Liver (tissue), 9 donors: ENCODE data around the gene TFF2. TPM values are rescaled to one million over a fixed set of nuclear protein-coding genes. Genes with fewer than 3 reads are reported as not detected.

Experiments used
- DNase-seq: peaks from one replicate; pipeline ENCODE4 v3.0.0-alpha.2; 2017; ENCODE audit warnings: low spot score
- H3K27ac ChIP-seq, 2 donors: one replicate each; pipeline ENCODE4 v1.7.0; 2013; ENCODE audit warnings: inconsistent platforms in 2 of 2, low read length in 2 of 2, control low read depth in 1 of 2, low read depth in 1 of 2, mild to moderate bottlenecking in 1 of 2
- H3K27me3 ChIP-seq, 4 donors: one replicate each; pipeline versions ENCODE4 v1.6.1 to v1.7.0; 2013; ENCODE audit warnings: low read length in 3 of 4, inconsistent platforms in 1 of 4, mild to moderate bottlenecking in 1 of 4, moderate library complexity in 1 of 4; ENCODE audit not compliant: control insufficient read depth in 4 of 4, insufficient read depth in 4 of 4
- H3K36me3 ChIP-seq, 4 donors: one replicate each; pipeline versions ENCODE4 v1.6.1 to v1.7.0; 2013; ENCODE audit warnings: low read length in 3 of 4, mild to moderate bottlenecking in 3 of 4, low read depth in 1 of 4, moderate library complexity in 1 of 4; ENCODE audit not compliant: control insufficient read depth in 4 of 4, insufficient read depth in 3 of 4
- H3K4me1 ChIP-seq, 4 donors: one replicate each; pipeline versions ENCODE4 v1.6.1 to v1.7.0; 2013; ENCODE audit warnings: low read length in 3 of 4, mild to moderate bottlenecking in 3 of 4, moderate library complexity in 1 of 4; ENCODE audit not compliant: control insufficient read depth in 4 of 4, insufficient read depth in 4 of 4
- H3K4me3 ChIP-seq, 3 donors: one replicate each; pipeline versions ENCODE4 v1.6.1 to v1.7.0; 2013; ENCODE audit warnings: low read length in 3 of 3, control low read depth in 1 of 3, low read depth in 1 of 3, mild to moderate bottlenecking in 1 of 3
- H3K9ac ChIP-seq, 2 donors: one replicate each; pipeline ENCODE4 v1.7.0; 2013; ENCODE audit warnings: low read length in 2 of 2, mild to moderate bottlenecking in 2 of 2, moderate library complexity in 2 of 2, control low read depth in 1 of 2, low read depth in 1 of 2
- H3K9me3 ChIP-seq, 4 donors: one replicate each; pipeline versions ENCODE4 v1.6.1 to v1.7.0; 2013; ENCODE audit warnings: low read length in 3 of 4; ENCODE audit not compliant: control insufficient read depth in 4 of 4
- CTCF ChIP-seq: fragments of 150-350 bp; IDR thresholded peaks from 2 replicates; pipeline ENCODE4 v1.5.1; 2017; ENCODE audit warnings: improper control_type of control experiment, low read depth, low read length; ENCODE audit not compliant: missing input control
- EGR1 ChIP-seq, 2 donors: IDR thresholded peaks; 2 replicates each; pipeline ENCODE4 v1.6.1; 2016 to 2018; ENCODE audit warnings: antibody characterized with exemption in 2 of 2, low read depth in 2 of 2
- FOXA1 ChIP-seq: IDR thresholded peaks from 2 replicates; pipeline ENCODE4 v1.6.1; 2016; ENCODE audit warnings: antibody characterized with exemption
- FOXA2 ChIP-seq: IDR thresholded peaks from 2 replicates; pipeline ENCODE4 v1.6.1; 2016; ENCODE audit warnings: antibody characterized with exemption
- GABPA ChIP-seq, 2 donors: IDR thresholded peaks in 1 of 2; conservative IDR thresholded peaks in 1 of 2; 2 replicates each; pipeline ENCODE4 v1.6.1; 2016; ENCODE audit warnings: antibody characterized with exemption in 2 of 2, mild to moderate bottlenecking in 1 of 2, moderate library complexity in 1 of 2
- HNF4A ChIP-seq, 2 donors: conservative IDR thresholded peaks; 2 replicates each; pipeline ENCODE4 v1.6.1; 2016; ENCODE audit warnings: antibody characterized with exemption in 2 of 2, mild to moderate bottlenecking in 2 of 2
- HNF4G ChIP-seq: IDR thresholded peaks from 2 replicates; pipeline ENCODE4 v1.6.1; 2016; ENCODE audit warnings: antibody characterized with exemption
- JUND ChIP-seq, 2 donors: IDR thresholded peaks; 2 replicates each; pipeline ENCODE4 v1.6.1; 2016; ENCODE audit warnings: antibody characterized with exemption in 2 of 2
- NR2F2 ChIP-seq: IDR thresholded peaks from 2 replicates; pipeline ENCODE4 v1.6.1; 2016; ENCODE audit warnings: antibody characterized with exemption
- RAD21 ChIP-seq, 2 donors: IDR thresholded peaks; 2 replicates each; pipeline ENCODE4 v1.6.1; 2016; ENCODE audit warnings: antibody characterized with exemption in 2 of 2, mild to moderate bottlenecking in 2 of 2
- REST ChIP-seq: IDR thresholded peaks from 2 replicates; pipeline ENCODE4 v1.6.1; 2016; ENCODE audit warnings: antibody characterized with exemption, mild to moderate bottlenecking
- RXRA ChIP-seq, 2 donors: IDR thresholded peaks; 2 replicates each; pipeline ENCODE4 v1.6.1; 2017 to 2018; ENCODE audit warnings: antibody characterized with exemption in 2 of 2, mild to moderate bottlenecking in 1 of 2
- SP1 ChIP-seq: IDR thresholded peaks from 2 replicates; pipeline ENCODE4 v1.6.1; 2018; ENCODE audit warnings: antibody characterized with exemption, mild to moderate bottlenecking
- TAF1 ChIP-seq: conservative IDR thresholded peaks from 2 replicates; pipeline ENCODE4 v1.6.1; 2016; ENCODE audit warnings: antibody characterized with exemption, mild to moderate bottlenecking
- YY1 ChIP-seq: IDR thresholded peaks from 2 replicates; pipeline ENCODE4 v1.6.1; 2016; ENCODE audit warnings: antibody characterized with exemption, mild to moderate bottlenecking
- polyA plus RNA-seq, 2 donors: library from polyadenylated mRNA; stranded (reverse) in 1 of 2; unstranded in 1 of 2; fragments of 200-250 nt in 1 of 2; fragments of >200 nt in 1 of 2; fragmentation: Nextera tagmentation in 1 of 2; extraction: Ambion mirVana in 1 of 2; gene quantifications; one replicate each; pipeline versions ENCODE4 v1.2.1 to v1.2.3, GENCODE V29; 2013 to 2015
- total RNA-seq, 2 donors: library from RNA; depleted of rRNA; stranded (reverse); fragments of >200 nt; gene quantifications; one replicate each; pipeline ENCODE4 v1.2.3, GENCODE V29; 2014
- TF ChIP-seq, protein P1 (sequence below): IDR thresholded peaks from 2 replicates; pipeline ENCODE4 v1.6.1; 2016; ENCODE audit warnings: antibody characterized with exemption
- TF ChIP-seq, protein P2 (sequence below): IDR thresholded peaks from 2 replicates; pipeline ENCODE4 v1.6.1; 2016; ENCODE audit warnings: antibody characterized with exemption
- TF ChIP-seq, protein P3 (sequence below): IDR thresholded peaks from 2 replicates; pipeline ENCODE4 v1.6.1; 2016; ENCODE audit warnings: antibody characterized with exemption
- donor health status: healthy.
- donor health status: healthy.
- donor health status: healthy.
- donor health status: healthy.
- donor health status: healthy.

Gene TFF2
- total and polyA plus RNA-seq, 4 donors: 1.0 TPM; not detected in 3

- Histone ChIP-seq H3K27me3 (no peaks in the 10 kb centered on the region), H3K4me3 (no peak overlapping the region), H3K27ac (no peak overlapping the region), H3K36me3 (no peaks in the 10 kb centered on the region), H3K9me3 (no peaks in the 10 kb centered on the region), H3K9ac (no peak overlapping the region), H3K4me1 (no peaks in the 10 kb centered on the region)
- DNase-seq: no peak
- TF ChIP-seq NR2F2 (no peak), TAF1 (no peak), HNF4A (conservative IDR thresholded peaks at IDR 0.05) (no peak), JUND (IDR thresholded peaks at IDR 0.05) (no peak), GABPA (IDR thresholded peaks at IDR 0.05 in 1 of 2, conservative IDR thresholded peaks at IDR 0.05 in 1 of 2) (no peak), FOXA1 (no peak), REST (no peak), SP1 (no peak), CTCF (no peak), EGR1 (IDR thresholded peaks at IDR 0.05; ENCODE audit: low read depth in 2 of 2) (no peak), RXRA (IDR thresholded peaks at IDR 0.05) (no peak), HNF4G (no peak), FOXA2 (no peak), RAD21 (IDR thresholded peaks at IDR 0.05) (no peak), YY1 (no peak)
- TF ChIP-seq, protein P1, sequence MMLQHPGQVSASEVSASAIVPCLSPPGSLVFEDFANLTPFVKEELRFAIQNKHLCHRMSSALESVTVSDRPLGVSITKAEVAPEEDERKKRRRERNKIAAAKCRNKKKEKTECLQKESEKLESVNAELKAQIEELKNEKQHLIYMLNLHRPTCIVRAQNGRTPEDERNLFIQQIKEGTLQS: no peak
- TF ChIP-seq, protein P2, sequence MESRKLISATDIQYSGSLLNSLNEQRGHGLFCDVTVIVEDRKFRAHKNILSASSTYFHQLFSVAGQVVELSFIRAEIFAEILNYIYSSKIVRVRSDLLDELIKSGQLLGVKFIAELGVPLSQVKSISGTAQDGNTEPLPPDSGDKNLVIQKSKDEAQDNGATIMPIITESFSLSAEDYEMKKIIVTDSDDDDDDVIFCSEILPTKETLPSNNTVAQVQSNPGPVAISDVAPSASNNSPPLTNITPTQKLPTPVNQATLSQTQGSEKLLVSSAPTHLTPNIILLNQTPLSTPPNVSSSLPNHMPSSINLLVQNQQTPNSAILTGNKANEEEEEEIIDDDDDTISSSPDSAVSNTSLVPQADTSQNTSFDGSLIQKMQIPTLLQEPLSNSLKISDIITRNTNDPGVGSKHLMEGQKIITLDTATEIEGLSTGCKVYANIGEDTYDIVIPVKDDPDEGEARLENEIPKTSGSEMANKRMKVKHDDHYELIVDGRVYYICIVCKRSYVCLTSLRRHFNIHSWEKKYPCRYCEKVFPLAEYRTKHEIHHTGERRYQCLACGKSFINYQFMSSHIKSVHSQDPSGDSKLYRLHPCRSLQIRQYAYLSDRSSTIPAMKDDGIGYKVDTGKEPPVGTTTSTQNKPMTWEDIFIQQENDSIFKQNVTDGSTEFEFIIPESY: no peak
- TF ChIP-seq, protein P3, sequence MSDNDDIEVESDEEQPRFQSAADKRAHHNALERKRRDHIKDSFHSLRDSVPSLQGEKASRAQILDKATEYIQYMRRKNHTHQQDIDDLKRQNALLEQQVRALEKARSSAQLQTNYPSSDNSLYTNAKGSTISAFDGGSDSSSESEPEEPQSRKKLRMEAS: no peak
Observed at GRCh38 chr21:42331660-42332059, 19.1 kb downstream of the TFF2 start.
